ENCODE results near the gene SDK1.

- TF ChIP-seq CTCF (IDR thresholded peaks at IDR 0.05; ENCODE audit: low read depth, low read length, poor library complexity, severe bottlenecking) = no peak
- no peak for TF ChIP-seq EZH2phosphoT487 (IDR thresholded peaks at IDR 0.05; ENCODE audit: borderline replicate concordance, low read length)
Measured at GRCh38 chr7:3989723-3990122, 688.7 kb downstream of the SDK1 start.

All from DOHH2 (cell line).